Lower leg skin (tissue), 4 donors: ENCODE measurements around the gene SSH2. TPM values are rescaled to one million over a fixed set of nuclear protein-coding genes. Genes with fewer than 3 reads are reported as not detected.

Experiments
- DNase-seq, 2 donors: peaks; one replicate each; pipeline ENCODE4 v3.0.0-alpha.2; 2019; ENCODE audit warnings: low spot score in 2 of 2
- H3K4me3 ChIP-seq: fragments of 200-600 bp; sonication (generic); 2 replicates; pipeline ENCODE4 v1.5.1; 2017; ENCODE audit warnings: mild to moderate bottlenecking, low read depth; ENCODE audit not compliant: poor library complexity, severe bottlenecking
- POLR2A ChIP-seq, 2 donors: fragments of 450-650 bp; IDR thresholded peaks; one replicate each; pipeline ENCODE4 v1.6.1; 2016 to 2017; ENCODE audit warnings: antibody characterized with exemption in 2 of 2, mild to moderate bottlenecking in 1 of 2, moderate library complexity in 1 of 2
- WGBS, 2 donors: methylation state at CpG; one replicate each; pipeline ENCODE4 v1.1.5; 2018; 5-methylcytosine and 5-hydroxymethylcytosine counted together
- intact Hi-C: fragments of 100-400 bp; cut with DNase I; formaldehyde crosslinking; loops from one replicate; pipeline ENCODE4 v1.15.0; 2023; ENCODE audit warnings: low total_unique reads
- total RNA-seq, 4 donors: library from RNA; depleted of rRNA; stranded (reverse); fragments of >200 nt; gene quantifications; one replicate each; pipeline ENCODE4 v1.1.0, GENCODE V29; 2016
- TF ChIP-seq, protein P1 (sequence below), 3 donors: fragments of 450-650 bp; IDR thresholded peaks; one replicate each; pipeline ENCODE4 v1.5.1; 2016; ENCODE audit warnings: antibody characterized with exemption in 3 of 3, mild to moderate bottlenecking in 3 of 3, moderate library complexity in 2 of 3

The SSH2 gene
- total RNA-seq, 4 donors from 2014 or later = 10.0 to 20.3 (median 15.3) TPM

DNA sequence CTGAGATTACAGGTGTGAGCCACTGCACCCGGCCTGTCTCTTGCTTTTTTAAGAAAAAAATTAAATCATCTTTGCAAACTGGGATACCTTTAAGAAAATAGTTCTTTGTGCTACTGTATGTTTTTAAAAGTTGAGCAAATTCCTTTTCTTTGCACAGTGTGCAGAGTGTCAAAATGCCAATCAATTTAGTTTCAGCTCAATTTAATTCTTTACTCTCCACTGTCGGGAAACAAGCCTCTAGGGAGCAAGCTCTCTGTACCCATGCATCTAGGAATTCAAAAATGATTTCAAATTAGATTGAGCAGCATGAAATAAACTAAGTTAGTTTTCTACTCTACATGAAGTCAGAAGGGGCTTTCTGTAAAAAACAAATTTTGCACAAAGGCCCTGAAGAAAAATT, 165.8 kb downstream of the SSH2 start:
- H3K4me3 ChIP-seq = no peak overlapping the region
- WGBS, 2 donors = 78 to 86% methylated on average over 2 of the region's 2 CpGs
- TF ChIP-seq POLR2A (IDR thresholded peaks at IDR 0.05) = no peak
- TF ChIP-seq, protein P1, sequence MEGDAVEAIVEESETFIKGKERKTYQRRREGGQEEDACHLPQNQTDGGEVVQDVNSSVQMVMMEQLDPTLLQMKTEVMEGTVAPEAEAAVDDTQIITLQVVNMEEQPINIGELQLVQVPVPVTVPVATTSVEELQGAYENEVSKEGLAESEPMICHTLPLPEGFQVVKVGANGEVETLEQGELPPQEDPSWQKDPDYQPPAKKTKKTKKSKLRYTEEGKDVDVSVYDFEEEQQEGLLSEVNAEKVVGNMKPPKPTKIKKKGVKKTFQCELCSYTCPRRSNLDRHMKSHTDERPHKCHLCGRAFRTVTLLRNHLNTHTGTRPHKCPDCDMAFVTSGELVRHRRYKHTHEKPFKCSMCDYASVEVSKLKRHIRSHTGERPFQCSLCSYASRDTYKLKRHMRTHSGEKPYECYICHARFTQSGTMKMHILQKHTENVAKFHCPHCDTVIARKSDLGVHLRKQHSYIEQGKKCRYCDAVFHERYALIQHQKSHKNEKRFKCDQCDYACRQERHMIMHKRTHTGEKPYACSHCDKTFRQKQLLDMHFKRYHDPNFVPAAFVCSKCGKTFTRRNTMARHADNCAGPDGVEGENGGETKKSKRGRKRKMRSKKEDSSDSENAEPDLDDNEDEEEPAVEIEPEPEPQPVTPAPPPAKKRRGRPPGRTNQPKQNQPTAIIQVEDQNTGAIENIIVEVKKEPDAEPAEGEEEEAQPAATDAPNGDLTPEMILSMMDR (IDR thresholded peaks at IDR 0.05) = no peak
- intact Hi-C loops = no loop called here
- DNase-seq = no peak

DNA sequence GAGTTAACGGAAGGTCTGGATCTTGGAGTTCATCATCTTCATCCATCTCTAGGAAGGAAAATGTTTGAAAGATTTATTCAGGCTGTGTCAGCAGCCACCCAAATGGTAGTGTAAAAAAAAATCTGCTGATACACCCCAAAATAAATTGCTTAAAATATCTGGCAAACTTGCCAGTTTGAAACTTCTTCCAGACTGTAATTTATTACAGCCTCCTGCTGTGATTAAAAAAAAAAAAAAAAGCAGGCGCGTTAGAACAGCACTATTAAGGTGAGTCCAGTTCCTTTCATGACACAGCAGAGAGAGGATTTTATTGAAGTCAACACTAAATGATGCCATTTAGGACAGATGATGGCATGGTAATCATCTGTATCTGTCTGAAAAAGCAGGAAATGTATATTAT, 166.8 kb downstream of the SSH2 start:
- 37 to 39% methylated on average over 3 of the region's 3 CpGs for WGBS, 2 donors
- TF ChIP-seq POLR2A (IDR thresholded peaks at IDR 0.05) = no peak
- TF ChIP-seq, protein P1 (IDR thresholded peaks at IDR 0.05) = no peak

GRCh38 chr17:29761040-29761761, 168.8 kb downstream of the SSH2 start:
- intact Hi-C loops = no loop called here
- no peak for TF ChIP-seq POLR2A (IDR thresholded peaks at IDR 0.05)
- TF ChIP-seq, protein P1 (IDR thresholded peaks at IDR 0.05) = no peak
- WGBS, 2 donors = 0 to 2% methylated on average over 32 to 44 of the region's 73 CpGs
- H3K4me3 ChIP-seq = peak overlapping the region; percentile 62
- DNase-seq = peak; percentile 81 to 97

More for the DNA sequence above, 166.8 kb downstream of the SSH2 start:
- no peak overlapping the region for H3K4me3 ChIP-seq
- no peak for DNase-seq
- intact Hi-C loops = no loop called here

DNA sequence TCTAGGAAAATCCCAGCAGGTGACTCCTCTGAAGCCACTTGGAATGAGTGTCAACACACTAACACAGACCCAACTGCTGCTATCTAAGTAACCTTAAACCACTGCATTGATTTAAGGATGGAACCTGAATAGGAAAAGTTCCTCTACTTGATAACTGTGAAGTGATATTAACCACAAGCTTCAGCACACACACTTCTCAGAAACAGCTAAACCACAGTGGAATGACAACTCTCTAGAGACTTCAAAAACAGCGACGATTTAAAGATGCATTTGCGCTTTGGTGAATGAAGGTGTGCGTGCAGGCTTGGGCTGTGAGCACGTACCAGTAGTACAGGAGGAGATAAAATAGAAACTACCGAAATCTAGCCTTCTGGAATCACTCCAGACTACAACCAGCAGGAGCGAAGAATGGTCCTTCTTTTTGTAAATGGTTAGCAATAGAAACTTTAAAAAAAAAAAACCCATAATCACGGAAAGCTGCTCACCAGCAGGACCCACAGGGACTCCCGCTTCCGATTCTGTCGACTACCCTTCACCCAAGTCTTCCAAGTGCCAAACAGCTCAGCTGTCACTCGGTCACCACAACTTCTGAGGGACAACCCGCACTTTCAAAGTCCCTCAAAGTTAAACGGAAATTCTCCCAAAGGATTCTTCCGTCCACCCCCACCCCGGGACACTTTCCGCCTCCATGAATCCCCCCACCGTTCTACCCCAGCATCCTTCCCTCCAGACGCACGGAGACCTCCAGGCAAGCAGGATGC, 169.6 kb downstream of the SSH2 start:
- 1 to 7% methylated on average over 20 of the region's 20 CpGs for WGBS, 2 donors
- TF ChIP-seq, protein P1 (IDR thresholded peaks at IDR 0.05) = no peak
- no peak for TF ChIP-seq POLR2A (IDR thresholded peaks at IDR 0.05)
- H3K4me3 ChIP-seq = peak overlapping the region; percentile 62
- intact Hi-C loops = no loop called here
- DNase-seq = no peak

DNA sequence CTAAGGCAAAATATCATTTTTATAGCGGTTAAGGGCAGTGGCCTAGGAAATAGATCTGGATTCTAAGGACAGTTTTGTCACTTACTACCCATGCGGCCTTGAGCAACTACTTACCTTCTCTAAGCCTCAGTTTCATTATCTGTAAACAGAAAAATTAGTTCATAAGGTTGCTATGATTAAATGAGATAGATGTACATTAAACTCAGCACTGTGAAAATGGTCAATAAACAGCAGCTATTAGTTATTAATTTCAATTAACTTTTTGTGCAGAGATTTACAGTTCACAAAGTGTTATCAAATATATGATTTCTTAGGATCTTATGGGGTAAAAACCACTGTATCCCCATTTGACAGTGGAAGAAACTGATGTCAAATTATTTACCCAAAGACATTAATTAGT, 171.8 kb downstream of the SSH2 start:
- DNase-seq = no peak
- 84 to 87% methylated on average over 2 of the region's 2 CpGs for WGBS, 2 donors
- no peak for TF ChIP-seq POLR2A (IDR thresholded peaks at IDR 0.05)
- TF ChIP-seq, protein P1 (IDR thresholded peaks at IDR 0.05) = no peak
- H3K4me3 ChIP-seq = no peak overlapping the region
- intact Hi-C loops = no loop called here
